Mucosa of descending colon (tissue), 3 donors: ENCODE measurements around the gene RNFT2. TPM values are rescaled to one million over a fixed set of nuclear protein-coding genes. Genes with fewer than 3 reads are reported as not detected.
A peak's percentile ranks its signal among the peaks of the same experiment; 100 is the strongest.

Experiments used
- ATAC-seq: fragments of 200-7000 bp; cut with Tn5 transposase; one replicate; pipeline ENCODE4 v1.9.1; 2020; ENCODE audit warnings: mild to moderate bottlenecking, moderate library complexity
- DNase-seq, 3 donors: peaks; one replicate each; pipeline ENCODE4 v3.0.0-alpha.2; 2020
- H3K36me3 ChIP-seq: fragments of 200-600 bp; one replicate; pipeline ENCODE4 v1.8.0; 2021; ENCODE audit warnings: low read depth, mild to moderate bottlenecking
- H3K4me1 ChIP-seq: fragments of 200-600 bp; one replicate; pipeline ENCODE4 v1.8.0; 2021; ENCODE audit warnings: low read depth, mild to moderate bottlenecking
- H3K4me3 ChIP-seq: fragments of 200-600 bp; one replicate; pipeline ENCODE4 v1.8.0; 2021; ENCODE audit warnings: mild to moderate bottlenecking
- H3K9me3 ChIP-seq: fragments of 200-600 bp; one replicate; pipeline ENCODE4 v1.8.0; 2021; ENCODE audit warnings: mild to moderate bottlenecking
- CTCF ChIP-seq: fragments of 200-600 bp; IDR thresholded peaks from one replicate; pipeline ENCODE4 v1.8.0; 2022; ENCODE audit warnings: antibody characterized with exemption, mild to moderate bottlenecking
- intact Hi-C, 2 donors: fragments of 100-400 bp; cut with DNase I in 1 of 2; cut with micrococcal nuclease in 1 of 2; formaldehyde crosslinking; loops; one replicate each; pipeline versions ENCODE4 v1.11.0 to v1.11.1; 2022; cut with DNase I, micrococcal nuclease
- total RNA-seq, 3 donors: library from RNA; stranded (reverse); fragmentation: NEBNext Ultra II Directional in 2 of 3; extraction: Animal tissue kit (Norgen Biotek cat#: 25700) in 2 of 3; gene quantifications; one replicate each; pipeline versions ENCODE4 v1.2.1 to v1.2.4, GENCODE V29; 2021 to 2023
- donor health status: DM: no; HTN: no; CAD: no; lungs with moderate emphysema.
- donor health status: DM: no; HTN: no; CAD: no.
- donor health status: DM: no; HTN: yes; CAD: no.

Gene RNFT2
- total RNA-seq, 3 donors from 2014 or later, result 2.0 to 3.7 (median 2.1) TPM

GRCh38 chr12:116692605-116693004, 45.5 kb upstream of the RNFT2 start:
- H3K9me3 ChIP-seq, result no peaks in the 10 kb centered on the region
- intact Hi-C loops, result no loop called here
- peaks cover 6% of the 10 kb centered on the region for H3K4me1 ChIP-seq
- DNase-seq (no peak), ATAC-seq (no peak)
- no peak for TF ChIP-seq CTCF
- H3K4me3 ChIP-seq, result no peak overlapping the region
- H3K36me3 ChIP-seq, result no peaks in the 10 kb centered on the region

- TF ChIP-seq CTCF, result no peak
- no peaks in the 10 kb centered on the region for H3K9me3 ChIP-seq
- H3K4me1 ChIP-seq, result peaks cover 14% of the 10 kb centered on the region
- peak in 2 of 3 donors; percentile 47 to 70 for DNase-seq
- intact Hi-C loops, result no loop called here
- peak; percentile 77 for ATAC-seq
- no peak overlapping the region for H3K4me3 ChIP-seq
- no peaks in the 10 kb centered on the region for H3K36me3 ChIP-seq
Observed at GRCh38 chr12:116693286-116694227, 44.6 kb upstream of the RNFT2 start.

- Histone ChIP-seq H3K4me1 (peaks cover 15% of the 10 kb centered on the region), H3K36me3 (no peaks in the 10 kb centered on the region), H3K4me3 (no peak overlapping the region), H3K9me3 (no peaks in the 10 kb centered on the region)
- DNase-seq, result no peak
- ATAC-seq, result no peak
- intact Hi-C loops, result no loop called here
- TF ChIP-seq CTCF, result no peak
Observed at GRCh38 chr12:116694653-116695463, 43.3 kb upstream of the RNFT2 start.

- Histone ChIP-seq H3K9me3 (no peaks in the 10 kb centered on the region), H3K4me1 (peaks cover 15% of the 10 kb centered on the region), H3K4me3 (no peak overlapping the region), H3K36me3 (no peaks in the 10 kb centered on the region)
- ATAC-seq, result no peak
- intact Hi-C loops, result no loop called here
- no peak for TF ChIP-seq CTCF
- no peak for DNase-seq
Observed at GRCh38 chr12:116695464-116695725, 42.7 kb upstream of the RNFT2 start.

- no peak for TF ChIP-seq CTCF
- no peak for DNase-seq
- ATAC-seq, result peak; percentile 27
- H3K4me1 ChIP-seq, result peaks cover 15% of the 10 kb centered on the region
- intact Hi-C loops, result no loop called here
- H3K9me3 ChIP-seq, result no peaks in the 10 kb centered on the region
- H3K36me3 ChIP-seq, result no peaks in the 10 kb centered on the region
- H3K4me3 ChIP-seq, result no peak overlapping the region
Observed at GRCh38 chr12:116697305-116697704, 40.8 kb upstream of the RNFT2 start.
